A673 (cell line): ENCODE results near the gene DPPA4. TPM values are rescaled to one million over a fixed set of nuclear protein-coding genes. Genes with fewer than 3 reads are reported as not detected.

ENCODE experiments used
- BruUV-seq: library from RNA; stranded (reverse); fragments of 400-500 nt; replicated peaks from 2 replicates; lab custom pipeline; 2021; lab: Mats Ljungman, UMichigan
- CTCF ChIA-PET: fragments of 300-600 bp; sonication (Branson Sonifier 250); formaldehyde crosslinking; loops from one replicate; lab custom pipeline; 2022; ENCODE audit warnings: antibody characterized with exemption; lab: Charles Lee
- POLR2A ChIA-PET: fragments of 300-600 bp; sonication (Branson Sonifier 250); formaldehyde crosslinking; loops from one replicate; lab custom pipeline; 2022; ENCODE audit warnings: antibody characterized with exemption; ENCODE audit not compliant: low non-redundant PET; lab: Charles Lee
- DNase-seq: peaks from one replicate; pipeline ENCODE4 v3.0.0-alpha.2; 2015; ENCODE audit warnings: low spot score
- H3K27ac ChIP-seq: fragments of 200-600 bp; sonication (generic); 2 replicates; pipeline ENCODE4 v1.5.1; 2016; ENCODE audit warnings: mixed run types, low read depth, mild to moderate bottlenecking, mixed read lengths, antibody characterized with exemption, low read length; ENCODE audit not compliant: poor library complexity, severe bottlenecking
- H3K27me3 ChIP-seq: fragments of 200-600 bp; sonication (generic); replicated peaks from 2 replicates; pipeline ENCODE4 v1.6.1; 2017; ENCODE audit warnings: mixed run types, low read depth, mild to moderate bottlenecking, mixed read lengths, antibody characterized with exemption, low read length; ENCODE audit not compliant: insufficient read depth, poor library complexity
- H3K36me3 ChIP-seq: fragments of 200-600 bp; sonication (generic); 2 replicates; pipeline ENCODE4 v1.6.1; 2016; ENCODE audit warnings: mixed run types, mild to moderate bottlenecking, mixed read lengths, antibody characterized with exemption, low read length; ENCODE audit not compliant: insufficient read depth, poor library complexity, severe bottlenecking
- H3K4me1 ChIP-seq: fragments of 200-600 bp; sonication (generic); 2 replicates; pipeline ENCODE4 v1.6.1; 2017; ENCODE audit warnings: mixed run types, mild to moderate bottlenecking, mixed read lengths, antibody characterized with exemption, low read length; ENCODE audit not compliant: insufficient read depth, poor library complexity, severe bottlenecking
- H3K4me3 ChIP-seq: fragments of 200-600 bp; sonication (generic); 2 replicates; pipeline ENCODE4 v1.5.1; 2016; ENCODE audit warnings: low read depth, mixed run types, mild to moderate bottlenecking, mixed read lengths, low read length; ENCODE audit not compliant: poor library complexity, severe bottlenecking
- H3K9me3 ChIP-seq: fragments of 200-600 bp; sonication (generic); 2 replicates; pipeline ENCODE4 v1.6.1; 2016; ENCODE audit warnings: mixed run types, low read depth, mild to moderate bottlenecking, mixed read lengths, antibody characterized with exemption, low read length; ENCODE audit not compliant: poor library complexity, severe bottlenecking
- CTCF ChIP-seq: fragments of 300-800, 200-600 bp; sonication (generic); conservative IDR thresholded peaks from 2 replicates; pipeline ENCODE4 v1.5.1; 2017; ENCODE audit warnings: low read depth, mild to moderate bottlenecking, antibody characterized with exemption, low read length, moderate library complexity, mixed read lengths
- EZH2 ChIP-seq: fragments of 200-600 bp; sonication (generic); IDR thresholded peaks from 2 replicates; pipeline ENCODE4 v1.6.1; 2017; ENCODE audit warnings: borderline replicate concordance, low read depth, mild to moderate bottlenecking, mixed read lengths, antibody characterized with exemption, low read length; ENCODE audit not compliant: poor library complexity, severe bottlenecking
- intact Hi-C: fragments of 100-400 bp; cut with micrococcal nuclease; formaldehyde crosslinking; loops from one replicate; pipeline ENCODE4 v1.10.0; 2022; ENCODE audit not compliant: unreplicated experiment
- total RNA-seq: library from RNA; stranded (reverse); gene quantifications from 2 replicates; pipeline ENCODE4 v1.2.3, GENCODE V29; 2021

The DPPA4 gene
- total RNA-seq, 1 experiment from 2014 or later: not detected

- no peaks in the 10 kb centered on the region for H3K36me3 ChIP-seq
Observed at GRCh38 chr3:109334572-109334971, 2.8 kb downstream of the DPPA4 start.

GRCh38 chr3:109331692-109332091 lies 5.7 kb downstream of the DPPA4 start:
- Histone ChIP-seq H3K4me1 (no peaks in the 10 kb centered on the region), H3K27me3 (no peaks in the 10 kb centered on the region), H3K4me3 (no peak overlapping the region), H3K9me3 (no peaks in the 10 kb centered on the region), H3K36me3 (no peaks in the 10 kb centered on the region), H3K27ac (no peak overlapping the region)
- no TSS peak for BruUV-seq
- TF ChIP-seq CTCF: no peak
- no peak for TF ChIP-seq EZH2
- CTCF ChIA-PET: no interaction called here
- intact Hi-C loops: no loop called here
- DNase-seq: no peak
- POLR2A ChIA-PET: no interaction called here

More at GRCh38 chr3:109334572-109334971, 2.8 kb downstream of the DPPA4 start:
- BruUV-seq: no TSS peak
- Histone ChIP-seq H3K9me3 (no peaks in the 10 kb centered on the region), H3K4me3 (no peak overlapping the region), H3K4me1 (no peaks in the 10 kb centered on the region), H3K27ac (no peak overlapping the region), H3K27me3 (no peaks in the 10 kb centered on the region)
- no peak for DNase-seq
- ChIA-PET POLR2A (no interaction called here), CTCF (no interaction called here)
- no peak for TF ChIP-seq EZH2
- no peak for TF ChIP-seq CTCF
- intact Hi-C loops: no loop called here

GRCh38 chr3:109330405-109330804 lies 6.9 kb downstream of the DPPA4 start:
- Histone ChIP-seq H3K27me3 (no peaks in the 10 kb centered on the region), H3K4me1 (no peaks in the 10 kb centered on the region), H3K4me3 (no peak overlapping the region), H3K9me3 (no peaks in the 10 kb centered on the region), H3K27ac (no peak overlapping the region), H3K36me3 (no peaks in the 10 kb centered on the region)
- BruUV-seq: no TSS peak
- CTCF ChIA-PET: no interaction called here
- DNase-seq: no peak
- TF ChIP-seq CTCF (no peak), EZH2 (no peak)
- POLR2A ChIA-PET: no interaction called here
- intact Hi-C loops: no loop called here
